MV-4-11 (cell line): ENCODE results near the gene ZNF385C.

Source experiments
- DNase-seq: peaks from one replicate; lab custom pipeline; 2025; lab: John Stamatoyannopoulos, UW

The ZNF385C gene

DNA sequence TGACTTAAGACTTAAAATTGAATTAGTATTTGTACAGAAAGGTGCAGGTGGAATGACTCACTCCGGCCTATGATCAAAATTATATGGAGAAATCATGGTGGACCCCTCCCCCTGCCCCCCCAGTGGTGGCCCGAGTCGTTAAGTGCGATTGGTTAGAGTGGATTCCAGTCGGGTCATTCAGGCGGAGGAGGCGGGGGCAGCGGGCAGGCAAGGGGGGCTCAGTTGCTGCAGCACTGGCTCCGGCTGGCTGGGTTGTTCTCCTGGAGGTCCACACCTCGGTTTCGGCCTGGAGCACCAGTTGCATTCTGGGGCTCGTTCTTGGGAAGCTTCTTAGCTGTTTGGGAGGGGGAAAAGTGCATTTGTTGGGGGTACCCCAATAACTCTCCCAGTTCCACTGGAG is 27.3 kb upstream of the ZNF385C start:
- no peak for DNase-seq

DNA sequence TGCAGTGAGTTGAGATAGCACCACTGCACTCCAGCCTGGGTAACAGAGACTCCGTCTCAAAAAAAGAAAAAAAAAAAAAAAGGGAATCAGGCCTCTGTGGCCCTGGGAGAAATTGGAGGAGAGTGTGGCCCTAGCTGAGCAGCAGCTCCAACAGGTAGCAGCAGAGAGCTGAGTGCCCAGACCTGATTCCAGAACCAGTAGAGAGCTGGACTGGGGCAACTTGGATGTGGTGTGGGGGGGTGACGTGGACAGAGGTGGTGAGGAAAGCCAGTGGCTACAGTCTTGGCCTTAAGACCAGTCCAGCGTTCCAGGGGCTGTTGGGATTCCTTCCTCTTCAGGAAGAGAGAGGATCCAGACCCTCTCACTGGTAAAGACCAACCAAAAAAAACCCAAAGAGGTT is 26.0 kb upstream of the ZNF385C start:
- DNase-seq, result no peak

DNA sequence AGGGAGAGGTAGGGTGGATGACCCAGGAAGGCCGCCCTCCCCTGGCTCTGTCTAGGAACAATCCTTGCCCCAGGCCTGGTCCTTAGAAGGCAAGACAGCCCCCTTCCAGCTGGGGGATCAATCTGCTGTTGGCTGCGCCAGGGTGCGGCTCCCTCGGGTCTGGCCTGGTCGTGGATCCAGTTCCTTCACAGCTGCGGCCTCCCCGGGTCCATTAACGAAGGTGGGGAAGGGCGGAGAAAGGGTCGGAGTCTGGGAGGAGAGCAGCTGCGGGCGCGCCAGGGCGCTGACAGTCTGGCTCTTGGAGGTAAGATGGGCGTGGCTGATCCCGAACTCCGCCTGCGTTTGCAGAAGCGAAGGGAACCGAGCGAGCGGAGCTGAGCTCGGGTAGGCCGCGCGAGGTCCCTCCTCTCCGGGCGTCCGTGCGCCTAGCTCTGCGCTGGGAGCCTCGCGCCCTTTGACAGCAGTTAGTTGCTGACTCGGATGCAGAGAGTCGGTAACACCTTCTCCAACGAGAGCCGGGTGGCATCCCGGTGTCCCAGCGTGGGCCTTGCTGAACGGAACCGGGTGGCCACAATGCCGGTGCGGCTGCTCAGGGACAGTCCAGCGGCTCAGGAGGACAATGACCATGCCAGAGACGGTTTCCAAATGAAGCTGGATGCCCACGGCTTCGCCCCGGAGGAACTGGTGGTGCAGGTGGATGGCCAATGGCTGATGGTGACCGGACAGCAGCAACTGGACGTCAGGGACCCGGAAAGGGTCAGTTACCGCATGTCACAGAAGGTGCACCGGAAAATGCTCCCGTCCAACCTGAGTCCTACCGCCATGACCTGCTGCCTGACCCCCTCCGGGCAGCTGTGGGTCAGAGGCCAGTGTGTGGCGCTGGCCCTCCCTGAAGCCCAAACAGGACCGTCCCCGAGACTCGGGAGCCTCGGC is 24.4 kb upstream of the ZNF385C start, which contains the start of gene HSPB9:
HSPB9 (plus strand) TSS at position 434 of the 933 bp plus-strand sequence; CDS start at position 481, 47 bp downstream.
- DNase-seq, result no peak

DNA sequence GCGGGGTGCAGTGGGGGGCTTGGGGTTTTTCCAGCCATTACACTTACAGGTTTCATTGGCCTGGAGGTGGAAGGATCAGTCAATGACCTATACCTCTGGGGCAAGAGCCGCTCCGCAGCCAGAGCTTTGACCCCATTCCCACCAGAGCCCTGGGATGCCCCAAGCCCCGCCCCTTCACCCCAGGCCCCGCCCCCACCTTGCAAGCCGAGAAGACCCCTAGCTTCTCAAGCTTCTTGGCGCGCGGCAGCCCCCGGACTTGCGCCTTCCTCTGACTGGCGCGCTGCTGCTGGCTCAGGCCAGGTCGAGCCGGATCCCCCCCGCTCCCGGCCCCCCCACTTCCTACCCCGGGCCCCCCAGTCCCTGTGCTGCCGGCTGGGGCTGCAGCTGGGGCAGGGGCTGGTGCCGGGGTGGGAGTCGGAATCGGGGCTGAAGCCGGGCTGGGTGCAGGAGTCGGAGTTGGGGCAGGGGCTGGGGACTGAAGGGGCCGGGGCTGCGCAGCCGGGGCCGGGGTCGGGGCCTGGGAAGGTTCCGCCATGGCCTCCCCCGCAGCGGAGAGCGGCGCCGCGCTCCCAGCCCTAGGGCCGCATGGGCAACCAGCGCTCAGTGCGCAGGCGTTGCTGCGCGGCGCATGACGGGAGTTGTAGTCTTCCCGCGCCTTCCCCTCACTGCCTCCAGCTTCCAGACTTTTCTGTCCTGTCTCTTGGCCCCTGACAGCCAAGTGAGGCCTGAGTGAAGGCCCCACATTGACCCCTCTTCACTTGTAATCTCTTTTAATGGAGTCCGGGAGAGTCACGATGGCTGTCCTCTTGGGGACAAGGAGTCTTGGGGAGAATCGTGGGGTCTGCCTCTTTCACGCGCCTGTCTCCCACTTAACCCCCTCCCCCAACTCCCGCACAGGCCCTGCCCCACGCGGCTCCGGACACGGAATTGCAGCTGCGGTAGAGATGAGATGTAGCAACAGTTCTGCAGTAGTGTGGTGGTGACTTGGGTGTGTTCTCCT is 22.8 kb upstream of the ZNF385C start, which contains the start of gene KAT2A:
KAT2A (minus strand) TSS at position 598 of the 1,000 bp plus-strand sequence; CDS start at position 535, 63 bp downstream.
- peak; percentile 82 for DNase-seq

DNA sequence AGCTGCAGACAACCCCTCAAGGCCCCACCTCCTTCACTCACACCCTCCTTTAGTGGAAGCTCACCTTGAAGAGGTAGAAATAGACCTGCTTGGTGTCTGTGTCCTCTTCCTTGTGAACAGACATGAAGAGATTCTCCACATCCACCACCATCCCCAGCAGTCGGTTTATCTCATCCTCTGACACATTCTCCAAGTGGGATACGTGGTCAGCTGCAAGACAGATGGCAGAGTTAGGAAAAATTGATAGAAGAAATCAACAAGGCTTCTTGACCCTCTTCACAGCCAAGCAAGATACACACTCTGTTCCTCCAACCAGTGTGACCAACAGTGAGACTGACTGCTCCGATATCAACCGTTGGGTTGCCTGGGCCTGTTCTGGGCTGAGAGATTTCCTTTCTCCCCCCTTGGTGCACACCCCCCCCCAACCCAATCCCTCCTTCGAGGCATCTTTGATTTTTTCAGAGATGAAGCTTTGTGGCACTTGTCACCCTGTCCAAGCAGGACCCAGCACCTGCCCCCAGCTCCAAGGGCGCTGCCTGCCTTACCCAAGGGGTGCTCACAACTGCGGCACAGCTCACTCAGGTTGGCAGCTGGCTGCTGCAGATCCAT is 22.0 kb upstream of the ZNF385C start:
- DNase-seq, result no peak

DNA sequence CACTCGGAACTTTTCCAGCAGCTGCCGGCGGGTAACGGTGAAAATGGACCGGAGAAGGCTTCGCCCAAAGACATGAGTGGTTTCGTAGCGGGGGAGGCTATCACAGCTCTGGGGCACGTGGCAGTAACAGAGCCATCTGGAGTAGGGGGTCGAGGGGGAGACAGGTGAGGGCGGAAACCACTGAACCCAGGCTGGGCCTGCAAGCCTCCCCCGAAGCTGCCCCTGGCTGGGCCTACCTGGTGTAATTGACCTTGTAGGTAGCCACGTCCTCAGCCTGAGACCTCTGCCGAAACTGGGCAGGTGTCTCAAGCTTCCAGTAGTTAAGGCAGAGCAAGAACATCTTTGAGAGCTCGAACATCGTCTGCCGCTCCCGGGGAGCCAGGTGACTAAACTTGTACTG is 21.0 kb upstream of the ZNF385C start:
- no peak for DNase-seq

DNA sequence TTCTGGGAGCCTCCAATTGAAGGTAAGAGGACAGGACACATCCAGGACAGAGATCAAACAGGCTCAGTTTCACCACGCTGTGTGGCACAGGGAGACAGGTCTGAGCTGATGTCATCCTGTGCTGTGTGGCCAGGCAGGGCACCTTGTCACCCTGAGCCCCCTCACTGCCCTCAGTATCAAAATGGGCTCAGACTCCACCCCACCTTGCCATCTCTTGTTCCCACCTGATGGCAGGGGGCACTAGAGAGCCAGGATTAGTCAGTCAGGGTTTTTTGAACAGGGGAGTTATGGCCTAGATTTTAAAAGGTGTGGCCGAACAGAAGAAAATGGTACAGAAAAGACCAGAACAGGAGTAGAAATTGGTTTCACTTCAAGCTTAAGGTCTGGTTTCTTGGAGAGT is 20.3 kb upstream of the ZNF385C start:
- peak; percentile 5 for DNase-seq

DNA sequence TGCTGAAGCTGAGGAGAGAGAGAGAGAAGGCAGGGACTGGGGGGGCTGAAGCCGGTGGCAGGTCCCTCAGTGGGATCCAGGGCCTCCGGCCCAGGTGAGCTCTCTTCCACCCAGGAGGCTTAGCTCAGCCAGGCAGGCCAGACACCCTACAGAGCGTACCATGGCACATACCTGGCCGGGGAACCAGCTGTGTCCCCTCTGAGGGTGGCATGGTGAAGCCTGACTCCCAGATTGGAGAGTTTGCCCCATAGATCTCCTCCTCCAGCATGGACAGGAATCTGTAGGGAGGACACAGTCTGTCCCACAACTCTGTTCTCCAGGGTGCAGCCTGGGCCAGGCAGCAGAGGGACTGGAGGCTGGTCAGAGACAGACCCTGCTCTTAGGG is 19.8 kb upstream of the ZNF385C start:
- DNase-seq, result no peak

DNA sequence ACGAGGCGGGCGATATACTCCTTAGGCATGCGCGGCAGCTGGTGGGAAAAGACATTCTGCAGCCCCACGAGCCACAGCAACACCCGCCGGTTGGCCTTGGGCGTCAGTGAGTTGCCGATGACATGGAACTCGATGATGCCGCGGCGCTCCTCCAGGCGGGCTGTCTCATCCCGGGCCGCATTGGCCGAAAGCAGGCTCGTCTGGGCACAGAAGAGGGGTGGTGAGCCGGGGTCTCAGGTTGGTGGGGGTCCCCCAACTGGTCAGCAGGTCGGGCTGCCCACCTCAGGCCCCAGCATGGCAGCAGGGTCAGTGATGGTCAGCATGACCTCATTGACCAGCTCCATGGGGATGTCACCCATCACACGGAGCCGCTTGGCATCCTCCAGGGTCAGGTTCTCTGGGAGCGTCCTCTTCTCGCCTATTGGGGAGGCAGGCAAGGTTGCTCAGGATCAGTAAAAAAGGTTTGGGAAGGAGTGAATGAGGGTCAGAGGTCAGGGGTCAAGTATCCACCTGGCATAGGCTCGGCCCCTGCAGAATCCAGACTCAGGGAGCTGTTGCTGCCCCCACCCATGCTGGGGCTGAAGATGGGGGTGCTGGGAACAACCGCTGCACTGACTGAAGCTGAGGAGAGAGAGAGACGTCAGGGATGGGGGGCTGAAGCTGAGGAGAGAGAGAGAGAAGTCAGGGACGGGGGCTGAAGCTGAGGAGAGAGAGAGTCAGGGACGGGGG is 19.3 kb upstream of the ZNF385C start:
- DNase-seq, result no peak

DNA sequence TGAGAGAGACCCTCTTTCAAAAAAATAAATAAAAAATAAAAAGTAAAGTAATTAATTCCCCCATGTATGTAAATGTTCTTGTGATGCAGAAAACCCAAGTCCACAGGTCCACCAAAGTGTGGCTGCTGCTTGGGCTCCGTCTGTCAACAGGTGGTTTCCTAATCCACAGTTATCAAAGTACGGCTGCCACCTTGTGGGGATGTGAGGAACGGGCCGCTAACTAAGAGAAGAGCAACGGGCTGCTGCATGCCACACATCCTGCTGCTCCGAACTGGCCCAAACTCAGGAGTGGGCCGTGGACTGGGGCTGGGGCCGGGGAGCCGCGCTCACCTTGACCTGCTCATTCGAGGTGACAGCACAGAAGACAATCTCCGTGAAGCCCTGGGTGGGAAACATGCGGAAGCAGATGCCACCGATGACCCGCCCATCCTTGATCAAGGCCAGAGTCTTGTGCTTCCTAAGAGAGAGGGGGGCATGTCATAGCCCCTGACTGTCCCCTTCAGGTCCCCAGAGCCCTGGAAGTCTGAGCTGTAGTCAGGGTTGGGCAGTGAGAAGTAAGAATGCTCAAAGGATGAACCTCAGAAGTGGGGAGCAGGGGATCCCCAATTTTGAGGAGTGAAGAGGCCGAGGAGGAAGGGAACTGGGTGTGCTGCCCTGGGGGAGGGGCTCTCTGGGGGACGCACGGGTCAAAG is 18.6 kb upstream of the ZNF385C start:
- DNase-seq, result peak; percentile 71

DNA sequence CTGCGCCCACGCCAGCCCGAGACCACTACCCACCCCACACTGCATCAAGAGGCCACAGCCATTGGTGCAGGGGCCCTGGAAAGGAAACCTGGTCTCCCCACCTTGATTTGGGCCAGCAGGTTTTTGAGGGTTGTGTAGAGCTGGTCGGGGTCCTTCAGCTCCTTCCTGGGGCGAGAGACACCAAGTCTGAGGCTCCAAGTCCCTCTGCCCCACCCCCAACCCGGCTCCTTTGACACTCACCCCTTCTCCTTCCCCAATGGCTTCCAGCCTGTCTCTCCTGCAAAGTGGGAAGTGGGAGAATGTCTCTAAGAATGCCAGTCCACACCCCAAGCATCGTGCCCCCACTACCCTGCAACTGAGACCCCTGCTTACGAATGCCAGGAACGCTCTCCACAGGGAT is 15.8 kb upstream of the ZNF385C start:
- no peak for DNase-seq

DNA sequence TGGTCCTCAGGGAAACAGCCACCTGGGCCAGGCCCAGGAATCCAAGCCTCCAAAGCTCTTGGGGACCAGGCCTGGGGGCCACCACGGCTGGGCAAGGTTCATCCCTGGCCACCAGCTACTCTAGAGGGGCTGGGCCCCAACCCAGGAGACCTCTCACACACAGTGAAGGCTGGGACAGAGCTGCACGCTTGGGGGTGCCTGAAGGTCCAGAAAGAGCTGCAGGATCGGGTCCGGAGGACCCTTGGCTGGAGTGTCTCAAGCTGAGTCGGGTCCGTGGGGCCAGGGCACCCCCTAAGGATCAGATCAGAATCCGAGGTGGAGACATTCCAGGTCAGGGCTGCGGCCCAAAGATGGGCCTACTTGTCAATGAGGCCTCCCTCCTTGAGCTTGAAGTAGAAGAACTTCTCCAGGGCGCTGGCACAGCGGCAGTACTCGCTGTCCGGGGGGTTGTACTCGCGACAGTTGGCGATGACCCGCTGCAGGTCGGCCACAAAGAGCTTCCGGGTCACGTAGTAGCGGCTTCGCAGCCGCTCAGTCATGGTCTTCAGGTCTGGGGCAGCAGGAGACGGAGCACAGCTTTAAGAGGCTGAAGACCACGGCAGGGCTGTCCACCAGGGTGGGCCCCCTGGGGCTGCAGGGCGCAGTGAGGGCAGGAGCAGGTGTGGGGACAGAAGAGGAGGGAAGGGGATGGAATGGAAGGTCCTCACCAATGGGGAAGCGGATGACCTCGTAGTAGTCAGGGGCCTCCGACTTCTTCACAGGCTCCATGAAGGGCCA is 15.2 kb upstream of the ZNF385C start:
- no peak for DNase-seq

DNA sequence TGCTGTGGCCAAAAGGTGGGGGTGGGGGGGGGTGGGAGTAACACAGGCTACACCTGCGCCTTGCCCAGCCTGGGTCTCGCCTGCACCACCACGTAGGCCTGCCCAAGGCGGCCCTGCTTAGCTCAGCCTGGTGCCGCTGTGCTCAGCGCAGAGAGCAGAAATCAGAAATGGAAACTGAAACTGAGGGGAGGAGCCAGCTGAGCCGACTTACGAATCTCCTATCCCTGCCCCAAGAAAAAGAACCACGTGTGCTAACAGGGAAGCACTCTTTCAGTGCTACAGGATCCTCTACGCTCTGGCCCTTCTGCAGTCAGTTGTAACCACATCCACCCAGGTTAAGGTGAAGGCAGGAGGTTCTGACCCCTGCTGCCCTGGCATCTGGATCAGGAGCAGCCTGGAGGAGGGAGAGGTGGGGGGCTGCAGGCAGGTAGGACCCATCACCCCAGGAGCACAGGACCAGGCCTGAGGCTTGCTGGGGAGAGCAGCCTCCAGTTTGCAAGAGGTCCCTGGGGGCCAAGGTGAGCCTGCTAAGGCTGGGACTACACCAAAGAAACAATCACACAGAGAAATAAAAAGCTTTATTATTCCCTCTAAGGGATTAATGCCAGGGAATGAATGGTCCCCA is 14.4 kb upstream of the ZNF385C start, which contains the start of gene DHX58:
DHX58 (minus strand) TSS at position 163 of the 625 bp plus-strand sequence. CDS start 822 bp downstream, outside the sequence.
- DNase-seq, result peak; percentile 93

DNA sequence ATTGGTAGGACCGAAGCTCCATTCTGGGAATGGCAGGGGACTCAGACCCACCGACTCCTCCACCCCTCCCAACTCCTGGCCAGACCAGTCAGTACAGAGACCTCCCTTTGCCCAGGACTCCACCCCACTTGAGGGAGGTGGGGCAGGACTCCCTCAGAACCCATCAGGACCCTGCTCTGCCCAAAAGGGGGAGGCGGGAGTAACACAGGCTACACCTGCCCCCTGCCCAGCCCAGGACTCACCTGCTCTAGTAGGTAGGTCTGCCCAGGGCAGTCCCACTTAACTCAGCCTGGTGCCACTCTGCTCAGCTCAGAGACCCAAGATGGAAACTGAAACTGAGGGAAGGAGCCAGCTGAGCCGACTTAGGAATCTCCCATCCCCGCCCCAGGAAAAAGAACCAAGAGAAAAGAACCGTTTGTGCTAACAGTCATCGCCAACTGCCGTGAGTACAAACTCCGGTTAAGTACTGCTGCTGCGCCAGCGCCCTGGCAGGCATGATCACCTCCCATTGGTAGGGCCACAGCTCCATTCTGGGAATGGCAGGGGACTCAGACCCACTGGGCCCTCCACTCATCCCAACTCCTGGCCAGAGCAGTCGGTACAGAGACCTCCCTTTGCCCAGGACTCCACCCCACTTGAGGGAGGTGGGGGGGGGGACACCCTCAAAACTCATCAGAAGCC is 13.7 kb upstream of the ZNF385C start:
- DNase-seq, result peak; percentile 9

DNA sequence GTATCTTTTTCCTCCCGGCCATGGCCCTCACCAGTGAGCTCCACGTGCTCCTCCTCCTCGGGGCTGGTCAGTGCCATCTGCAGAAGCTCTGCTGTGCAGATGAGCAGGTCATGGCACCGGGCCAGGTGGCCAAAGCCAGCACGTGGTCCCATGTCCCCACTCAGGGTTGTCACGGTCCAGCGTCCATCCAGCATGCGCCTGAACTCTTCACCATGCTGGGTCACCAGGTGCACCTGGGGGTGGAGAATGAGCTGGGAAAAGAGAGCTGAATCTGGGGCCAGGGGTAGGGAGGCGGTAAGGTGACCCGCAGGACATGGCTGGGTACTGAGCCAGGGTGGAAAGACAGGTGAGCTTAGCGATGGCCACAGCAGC is 13.0 kb upstream of the ZNF385C start:
- DNase-seq, result no peak

DNA sequence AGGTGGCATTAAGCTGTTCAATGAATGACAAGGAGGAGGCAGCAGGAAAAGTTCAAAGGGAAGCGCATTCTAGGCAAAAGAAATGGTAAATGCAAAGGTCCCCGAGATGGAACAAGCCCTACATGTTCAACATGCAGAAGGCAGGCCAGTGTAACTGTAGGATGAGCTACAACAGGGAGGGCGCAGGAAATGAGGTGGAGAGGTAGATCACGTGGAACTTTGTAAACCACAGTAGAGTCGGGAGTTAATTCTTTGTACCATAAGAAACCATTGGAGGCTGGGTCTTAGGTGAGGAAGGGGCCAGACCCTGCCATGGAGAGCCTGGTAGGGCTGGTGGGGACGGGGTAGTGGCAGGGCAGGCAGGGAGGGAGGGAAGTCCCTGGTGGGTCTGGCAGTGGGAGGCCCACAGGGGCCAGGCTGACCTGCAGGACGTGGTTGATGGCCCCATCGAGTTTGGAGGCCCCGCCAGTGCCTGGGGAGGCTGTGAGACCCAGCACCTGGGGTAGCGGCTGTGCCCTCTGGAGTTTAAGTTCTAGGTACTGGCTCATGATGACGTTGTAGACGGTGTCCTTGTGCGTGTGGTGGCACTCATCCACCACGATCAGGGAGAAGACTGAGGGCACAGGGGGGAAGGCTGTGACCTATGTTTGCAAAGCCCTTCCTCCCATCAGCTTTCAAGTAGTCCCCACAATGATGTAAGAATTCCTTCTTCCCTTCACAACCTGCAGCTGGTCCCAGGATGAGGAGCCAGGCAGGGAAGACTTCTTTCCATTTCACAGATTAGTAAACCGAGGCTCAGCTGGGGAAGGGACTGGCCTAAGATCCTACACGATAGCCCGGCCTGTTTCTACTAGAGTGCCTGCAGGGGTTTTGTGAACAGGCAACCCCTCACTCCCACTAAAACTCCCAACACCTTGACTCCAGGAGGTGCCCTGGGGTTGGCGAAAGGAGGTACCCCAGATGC is 12.3 kb upstream of the ZNF385C start:
- DNase-seq, result no peak

DNA sequence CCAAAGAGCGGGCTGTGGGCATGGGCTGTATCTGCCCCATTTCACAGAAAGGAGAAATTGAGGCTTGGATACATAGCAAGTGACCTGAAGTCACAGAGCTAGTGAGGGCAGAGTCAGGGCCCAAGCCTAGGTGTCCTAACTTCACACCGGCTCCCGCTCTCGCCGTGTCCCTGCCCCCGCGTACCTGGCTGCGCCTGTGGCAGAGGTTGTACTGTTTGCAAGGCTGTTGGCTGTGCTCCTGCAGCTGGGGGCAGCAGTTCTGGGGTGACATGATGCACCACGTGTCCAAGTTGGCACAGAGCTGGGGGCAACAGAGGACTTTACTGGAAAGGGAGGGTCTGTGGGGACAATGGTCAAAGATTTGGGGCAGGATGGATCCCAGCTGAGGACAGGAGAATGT is 10.8 kb upstream of the ZNF385C start:
- DNase-seq, result no peak
